H1 (cell line): Measurements from ENCODE around the gene ATPAF2. TPM values are rescaled to one million over a fixed set of nuclear protein-coding genes. Genes with fewer than 3 reads are reported as not detected.

Experiments
- CTCF ChIA-PET: fragments of 300-600 bp; sonication (Branson Sonifier 250); formaldehyde crosslinking; loops from one replicate; lab custom pipeline; 2021; ENCODE audit not compliant: partially characterized antibody; lab: Charles Lee
- POLR2A ChIA-PET: fragments of 300-600 bp; sonication (Branson Sonifier 250); formaldehyde crosslinking; loops from one replicate; lab custom pipeline; 2021; ENCODE audit warnings: inconsistent platforms; ENCODE audit not compliant: partially characterized antibody; lab: Charles Lee
- DNase-seq, 2 experiments: peaks; one replicate each; pipeline versions ENCODE4 v3.0.0 to v3.0.0-alpha.2; 2010 to 2022; ENCODE audit warnings: low spot score in 2 of 2, low read depth in 1 of 2, mixed read lengths in 1 of 2
- FAIRE-seq: peaks from 2 replicates; lab custom pipeline; 2011; peaks lifted over from hg19 to GRCh38; lab: Jason Lieb, UNC
- H2AFZ ChIP-seq: 2 replicates; pipeline ENCODE4 v1.8.1; 2012; ENCODE audit warnings: low read length, inconsistent platforms
- H2AK5ac ChIP-seq: 2 replicates; pipeline ENCODE4 v1.6.1; 2013; ENCODE audit warnings: low read depth, low read length
- H2BK120ac ChIP-seq: replicated peaks from 2 replicates; pipeline ENCODE3; 2013; ENCODE audit warnings: low read depth, low read length, inconsistent platforms
- H2BK12ac ChIP-seq: 2 replicates; pipeline ENCODE4 v1.6.1; 2013; ENCODE audit warnings: low read depth, low read length
- H2BK15ac ChIP-seq: 2 replicates; pipeline ENCODE4 v1.6.1; 2013; ENCODE audit warnings: low read length
- H2BK20ac ChIP-seq: 2 replicates; pipeline ENCODE4 v1.6.1; 2013; ENCODE audit warnings: low read length
- H2BK5ac ChIP-seq: 2 replicates; pipeline ENCODE4 v1.6.1; 2013; ENCODE audit warnings: low read depth, low read length
- H3K14ac ChIP-seq: 2 replicates; pipeline ENCODE4 v1.6.1; 2013; ENCODE audit warnings: inconsistent platforms; ENCODE audit not compliant: insufficient read length
- H3K18ac ChIP-seq: 2 replicates; pipeline ENCODE4 v1.6.1; 2013; ENCODE audit warnings: low read length; ENCODE audit errors: extremely low read depth
- H3K23ac ChIP-seq: 2 replicates; pipeline ENCODE4 v1.6.1; 2013; ENCODE audit warnings: inconsistent platforms; ENCODE audit not compliant: insufficient read length
- H3K23me2 ChIP-seq: 2 replicates; pipeline ENCODE4 v1.6.1; 2013; ENCODE audit warnings: low read depth, low read length
- H3K27ac ChIP-seq: 2 replicates; pipeline ENCODE4 v1.6.1; 2011; ENCODE audit warnings: low read depth, low read length, inconsistent platforms
- H3K27me3 ChIP-seq, 4 experiments: replicated peaks in 1 of 4; 1 replicate in 1 of 4; 2 replicates in 3 of 4; pipeline versions ENCODE4 v1.6.1 to v1.8.1; 2011 to 2013; ENCODE audit warnings: low read length in 3 of 4, mild to moderate bottlenecking in 3 of 4, inconsistent platforms in 2 of 4, mixed read lengths in 2 of 4, moderate library complexity in 1 of 4; ENCODE audit not compliant: control insufficient read depth in 3 of 4, insufficient read depth in 3 of 4; ENCODE audit errors: extremely low read depth in 1 of 4
- H3K36me3 ChIP-seq, 4 experiments: 2 replicates each; pipeline versions ENCODE4 v1.6.1 to v1.8.1; 2011 to 2013; ENCODE audit warnings: mild to moderate bottlenecking in 4 of 4, low read length in 3 of 4, moderate library complexity in 2 of 4, control low read depth in 1 of 4, inconsistent platforms in 1 of 4; ENCODE audit not compliant: insufficient read depth in 4 of 4, control insufficient read depth in 2 of 4
- H3K4ac ChIP-seq: replicated peaks from 2 replicates; pipeline ENCODE3; 2013; ENCODE audit warnings: low read length, low read depth, mixed read lengths, inconsistent platforms; ENCODE audit not compliant: insufficient read length
- H3K4me1 ChIP-seq, 4 experiments: replicated peaks in 1 of 4; 1 replicate in 1 of 4; 2 replicates in 3 of 4; pipeline versions ENCODE4 v1.6.1 to v1.8.1; 2011 to 2013; ENCODE audit warnings: low read length in 3 of 4, inconsistent platforms in 2 of 4, mixed read lengths in 1 of 4; ENCODE audit not compliant: insufficient read depth in 4 of 4, control insufficient read depth in 3 of 4
- H3K4me2 ChIP-seq, 2 experiments: 2 replicates each; pipeline versions ENCODE4 v1.6.1 to v1.8.1; 2011 to 2013; ENCODE audit warnings: low read depth in 2 of 2, low read length in 2 of 2, control low read depth in 1 of 2, inconsistent platforms in 1 of 2, mild to moderate bottlenecking in 1 of 2; ENCODE audit not compliant: insufficient read depth in 1 of 2
- H3K4me3 ChIP-seq, 4 experiments: fragments of 200-600, 300-600 bp in 1 of 4; sonication (generic), shearing (Covaris generic), sonication (Bioruptor Twin) in 1 of 4; 2 replicates each; pipeline versions ENCODE4 v1.5.1 to v1.8.1; 2011 to 2016; ENCODE audit warnings: low read length in 4 of 4, low read depth in 3 of 4, control low read depth in 2 of 4, inconsistent platforms in 2 of 4, mild to moderate bottlenecking in 2 of 4, mixed read lengths in 1 of 4, moderate library complexity in 1 of 4; ENCODE audit not compliant: insufficient read depth in 2 of 4; ENCODE audit errors: extremely low read depth in 1 of 4
- H3K56ac ChIP-seq: replicated peaks from 2 replicates; pipeline ENCODE3; 2013; ENCODE audit warnings: low read depth, mild to moderate bottlenecking, mixed read lengths, low read length, inconsistent platforms; ENCODE audit not compliant: insufficient read length
- H3K79me1 ChIP-seq: 2 replicates; pipeline ENCODE4 v1.6.1; 2013; ENCODE audit warnings: low read depth, low read length, control low read depth
- H3K79me2 ChIP-seq, 2 experiments: 2 replicates each; pipeline versions ENCODE4 v1.6.1 to v1.8.1; 2012 to 2013; ENCODE audit warnings: low read length in 2 of 2, mild to moderate bottlenecking in 2 of 2, inconsistent platforms in 1 of 2; ENCODE audit not compliant: insufficient read depth in 2 of 2, control insufficient read depth in 1 of 2
- H3K9ac ChIP-seq, 4 experiments: replicated peaks in 1 of 4; 1 replicate in 1 of 4; 2 replicates in 3 of 4; pipeline versions ENCODE4 v1.6.1 to v1.8.1; 2011 to 2013; ENCODE audit warnings: low read depth in 3 of 4, low read length in 3 of 4, control low read depth in 2 of 4, mild to moderate bottlenecking in 2 of 4, moderate library complexity in 2 of 4, inconsistent platforms in 1 of 4; ENCODE audit errors: extremely low read depth in 1 of 4
- H3K9me3 ChIP-seq, 2 experiments: 2 replicates each; pipeline versions ENCODE4 v1.6.1 to v1.8.1; 2012 to 2013; ENCODE audit warnings: mild to moderate bottlenecking in 2 of 2, moderate library complexity in 2 of 2, control low read depth in 1 of 2, inconsistent platforms in 1 of 2, low read depth in 1 of 2, low read length in 1 of 2, mixed read lengths in 1 of 2; ENCODE audit not compliant: insufficient read depth in 2 of 2
- H4K20me1 ChIP-seq, 2 experiments: replicated peaks in 1 of 2; 2 replicates each; pipeline versions ENCODE3 to v1.8.1; 2011 to 2013; ENCODE audit warnings: inconsistent platforms in 2 of 2, low read length in 2 of 2, mild to moderate bottlenecking in 1 of 2; ENCODE audit not compliant: insufficient read depth in 2 of 2, control insufficient read depth in 1 of 2
- H4K5ac ChIP-seq: 2 replicates; pipeline ENCODE4 v1.6.1; 2013; ENCODE audit warnings: low read length, low read depth, mixed read lengths, inconsistent platforms; ENCODE audit not compliant: insufficient read length
- H4K8ac ChIP-seq: 2 replicates; pipeline ENCODE4 v1.8.0; 2013; ENCODE audit warnings: mild to moderate bottlenecking, moderate library complexity, low read length, inconsistent platforms; ENCODE audit not compliant: insufficient read depth; ENCODE audit errors: extremely low read depth
- H4K91ac ChIP-seq: replicated peaks from 2 replicates; pipeline ENCODE3; 2013; ENCODE audit warnings: low read length, mixed read lengths, inconsistent platforms; ENCODE audit not compliant: insufficient read length
- EGR1 ChIP-seq: IDR thresholded peaks from 2 replicates; pipeline ENCODE4 v1.6.1; 2011; ENCODE audit warnings: low read depth, low read length, borderline replicate concordance
- FOSL1 ChIP-seq: IDR thresholded peaks from 2 replicates; pipeline ENCODE4 v1.6.1; 2011; ENCODE audit warnings: mild to moderate bottlenecking, low read depth, low read length, moderate library complexity; ENCODE audit not compliant: insufficient read depth
- KDM1A ChIP-seq: fragments of 200-600, 300-600 bp; sonication (generic); IDR thresholded peaks from 2 replicates; pipeline ENCODE4 v1.7.1; 2016; ENCODE audit warnings: mild to moderate bottlenecking, low read length, borderline replicate concordance
- RNF2 ChIP-seq: fragments of 200-900, 300-1000 bp; sonication (generic); IDR thresholded peaks from 2 replicates; pipeline ENCODE4 v1.7.1; 2016; ENCODE audit warnings: borderline replicate concordance, low read depth, mild to moderate bottlenecking, antibody characterized with exemption, low read length; ENCODE audit not compliant: poor library complexity, severe bottlenecking; ENCODE audit errors: missing control alignments
- SIRT6 ChIP-seq: IDR thresholded peaks from one replicate; pipeline ENCODE4 v1.7.1; 2012; ENCODE audit warnings: low read length, inconsistent platforms
- SUZ12 ChIP-seq: fragments of 200-600 bp; sonication (generic); IDR thresholded peaks from 2 replicates; pipeline ENCODE4 v1.6.1; 2012; ENCODE audit warnings: mild to moderate bottlenecking, inconsistent platforms, low read length, moderate library complexity, mixed read lengths
- TBP ChIP-seq: IDR thresholded peaks from 2 replicates; pipeline ENCODE4 v1.6.1; 2011; ENCODE audit warnings: low read depth, low read length, improper control_type of control experiment
- WGBS, 2 experiments: shearing (Covaris generic) in 1 of 2; methylation state at CpG; one replicate each; pipeline versions ENCODE4 v1.1.6 to v1.1.7; 2013 to 2015; ENCODE audit warnings: low lambda C conversion rate in 2 of 2, mixed read lengths in 2 of 2, inconsistent platforms in 1 of 2, low coverage in 1 of 2, missing lambda C conversion rate in 1 of 2; ENCODE audit not compliant: insufficient replicate concordance in 2 of 2, insufficient coverage in 1 of 2, insufficient read length in 1 of 2; ENCODE audit errors: extremely low coverage in 1 of 2, missing lambda C conversion rate in 1 of 2; 5-methylcytosine and 5-hydroxymethylcytosine counted together
- polyA plus RNA-seq, 7 experiments: library from polyadenylated mRNA; depleted of rRNA in 3 of 7; stranded (reverse) in 5 of 7; unstranded in 2 of 7; fragments of >200 nt in 5 of 7; fragments of 200-250 nt in 2 of 7; gene quantifications; 1 replicate in 5 of 7; 2 replicates in 1 of 7; 4 replicates in 1 of 7; pipeline versions ENCODE4 v1.2.1 to v1.2.3, GENCODE V29; 2011 to 2013; ENCODE audit warnings: missing spikeins in 2 of 7, mixed read lengths in 2 of 7
- total RNA-seq: library from RNA; stranded (reverse); fragmentation: NEBNext Ultra II Directional; extraction: Animal tissue kit (Norgen Biotek cat#: 25700); gene quantifications from 2 replicates; pipeline ENCODE4 v1.2.1, GENCODE V29; 2021
- TF ChIP-seq, protein P1 (sequence below): IDR thresholded peaks from 2 replicates; pipeline ENCODE4 v1.6.1; 2011; ENCODE audit warnings: low read length, improper control_type of control experiment
- TF ChIP-seq, protein P2 (sequence below): IDR thresholded peaks from 2 replicates; pipeline ENCODE4 v1.6.1; 2012; ENCODE audit warnings: inconsistent platforms
- TF ChIP-seq, protein P3 (sequence below): IDR thresholded peaks from 2 replicates; pipeline ENCODE4 v1.6.1; 2012; ENCODE audit warnings: inconsistent platforms

Gene ATPAF2
- total and polyA plus RNA-seq, 2 of the 8 experiments (the other 6 are each of a cell fraction or from before 2014, with no cell fraction given) = 19.6 to 22.9 TPM

DNA sequence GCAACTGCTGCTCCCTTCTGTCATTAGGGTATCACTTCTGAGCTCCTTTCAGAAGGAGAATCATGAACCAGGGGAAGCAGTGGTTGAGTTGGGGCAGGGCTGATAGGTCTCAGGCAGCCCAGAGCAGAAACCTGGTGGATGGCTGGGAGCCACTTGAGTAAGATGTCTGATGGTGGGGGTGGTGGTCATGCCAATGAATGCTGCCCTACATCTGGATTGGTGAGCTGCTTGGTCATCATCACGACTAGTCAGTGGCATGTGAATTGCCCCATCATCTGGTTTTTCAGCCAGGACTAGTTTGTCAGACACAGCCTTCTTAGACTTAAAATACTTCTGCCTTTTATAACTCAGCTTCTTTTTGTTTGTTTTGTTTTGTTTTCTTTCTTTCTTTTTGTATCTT lies 2.8 kb upstream of the ATPAF2 start:
- no peak overlapping the region for H2AK5ac ChIP-seq
- no peak overlapping the region for H2BK120ac ChIP-seq
- no peak overlapping the region for H2BK20ac ChIP-seq
- no peak overlapping the region for H3K18ac ChIP-seq
- DNase-seq (no peak), FAIRE-seq (no peak)
- peaks cover 0 to 4% (median 3%) of the 10 kb centered on the region in 4 experiments for H3K4me1 ChIP-seq
- no peak overlapping the region for H3K4me3 ChIP-seq
- peaks cover 3% of the 10 kb centered on the region; the same call in 1 of the 2 replicates for H3K79me1 ChIP-seq
- H3K23me2 ChIP-seq = peaks cover 7% of the 10 kb centered on the region
- peaks cover 0 to 6% (median 3%) of the 10 kb centered on the region in 4 experiments; a peak in 2 of 7 replicates for H3K27me3 ChIP-seq
- peaks cover 0 to 3% (median 0%) of the 10 kb centered on the region in 4 experiments; a peak in 1 of 8 replicates for H3K36me3 ChIP-seq
- H2BK5ac ChIP-seq = no peak overlapping the region
- no peak overlapping the region for H2BK12ac ChIP-seq
- H3K23ac ChIP-seq = no peak overlapping the region
- H3K9ac ChIP-seq = no peak overlapping the region
- H3K4ac ChIP-seq = no peak overlapping the region
- no peak overlapping the region for H2AFZ ChIP-seq
- ChIA-PET CTCF (interaction anchor here (1.0 to 1.3 kb wide), 2 partner anchors 9 to 37 kb away, joined by 3 to 4 read pairs; no protein-coding TSS in a partner anchor), POLR2A (interaction anchor here (0.5 to 1.2 kb wide), 2 partner anchors 25 to 121 kb away, joined by 3 read pairs; no protein-coding TSS in a partner anchor)
- H2BK15ac ChIP-seq = no peak overlapping the region
- no peak overlapping the region for H3K56ac ChIP-seq
- WGBS, 2 experiments = 71% methylated on average over 1 of the region's 1 CpG; no CpG with 5 or more reads in 1 of the 2 experiments
- no peak overlapping the region for H4K8ac ChIP-seq
- H3K4me2 ChIP-seq = no peak overlapping the region
- no peak overlapping the region for H4K5ac ChIP-seq
- no peaks in the 10 kb centered on the region for H3K9me3 ChIP-seq
- H4K20me1 ChIP-seq = peaks cover 4 to 5% of the 10 kb centered on the region in 2 experiments
- peaks cover 0 to 20% of the 10 kb centered on the region in 2 experiments; a peak in 1 of 4 replicates for H3K79me2 ChIP-seq
- H3K14ac ChIP-seq = no peak overlapping the region
- H4K91ac ChIP-seq = no peak overlapping the region
- no peak overlapping the region for H3K27ac ChIP-seq
- TF ChIP-seq KDM1A (no peak), SUZ12 (no peak), RNF2 (no peak), EGR1 (no peak), FOSL1 (no peak), SIRT6 (no peak), TBP (no peak)
- TF ChIP-seq, protein P1, sequence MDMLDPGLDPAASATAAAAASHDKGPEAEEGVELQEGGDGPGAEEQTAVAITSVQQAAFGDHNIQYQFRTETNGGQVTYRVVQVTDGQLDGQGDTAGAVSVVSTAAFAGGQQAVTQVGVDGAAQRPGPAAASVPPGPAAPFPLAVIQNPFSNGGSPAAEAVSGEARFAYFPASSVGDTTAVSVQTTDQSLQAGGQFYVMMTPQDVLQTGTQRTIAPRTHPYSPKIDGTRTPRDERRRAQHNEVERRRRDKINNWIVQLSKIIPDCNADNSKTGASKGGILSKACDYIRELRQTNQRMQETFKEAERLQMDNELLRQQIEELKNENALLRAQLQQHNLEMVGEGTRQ = no peak
- TF ChIP-seq, protein P2, sequence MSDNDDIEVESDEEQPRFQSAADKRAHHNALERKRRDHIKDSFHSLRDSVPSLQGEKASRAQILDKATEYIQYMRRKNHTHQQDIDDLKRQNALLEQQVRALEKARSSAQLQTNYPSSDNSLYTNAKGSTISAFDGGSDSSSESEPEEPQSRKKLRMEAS = no peak
- TF ChIP-seq, protein P3, sequence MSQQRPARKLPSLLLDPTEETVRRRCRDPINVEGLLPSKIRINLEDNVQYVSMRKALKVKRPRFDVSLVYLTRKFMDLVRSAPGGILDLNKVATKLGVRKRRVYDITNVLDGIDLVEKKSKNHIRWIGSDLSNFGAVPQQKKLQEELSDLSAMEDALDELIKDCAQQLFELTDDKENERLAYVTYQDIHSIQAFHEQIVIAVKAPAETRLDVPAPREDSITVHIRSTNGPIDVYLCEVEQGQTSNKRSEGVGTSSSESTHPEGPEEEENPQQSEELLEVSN = no peak
